ENCODE results near the gene DNAI1.

Gene DNAI1

DNA sequence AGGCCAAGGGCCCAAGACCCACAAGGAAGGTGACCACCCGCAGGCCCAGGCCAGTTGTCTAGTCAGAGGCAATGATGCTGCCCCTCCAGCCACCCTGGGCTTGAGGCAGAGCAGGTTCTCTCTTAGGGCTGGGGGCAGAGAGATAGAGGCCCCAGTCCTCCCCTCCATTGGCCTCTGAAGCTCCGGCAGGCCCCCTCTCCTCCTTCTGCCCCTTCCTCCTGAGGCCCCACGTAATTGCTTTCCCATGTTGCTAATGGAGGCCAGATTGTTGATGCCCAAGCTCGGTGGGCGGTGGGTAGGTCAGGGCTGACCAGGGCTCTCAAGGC, 90.8 kb downstream of the DNAI1 start:
- no peak overlapping the region for H3K27ac ChIP-seq (replicated peaks; ENCODE audit: low read length)
- no peak overlapping the region for H2BK5ac ChIP-seq (ENCODE audit: low read length)
- no peak overlapping the region for H2BK120ac ChIP-seq (ENCODE audit: low read depth, low read length)
- no peak overlapping the region for H4K8ac ChIP-seq (ENCODE audit: low read depth, low read length)
- no peak overlapping the region for H3K9ac ChIP-seq (ENCODE audit: low read depth, low read length, poor library complexity)
- no peak overlapping the region for H4K91ac ChIP-seq (ENCODE audit: low read depth, low read length, poor library complexity)
- H3K27me3 ChIP-seq (ENCODE audit: control insufficient read depth in 3 of 3, insufficient read depth in 3 of 3, low read depth in 1 of 3, low read length in 3 of 3) = no peaks in the 10 kb centered on the region
- H3K79me1 ChIP-seq (ENCODE audit: low read depth, low read length) = peaks cover 3% of the 10 kb centered on the region
- no peaks in the 10 kb centered on the region for H3K9me3 ChIP-seq (replicated peaks in 1 of 2; ENCODE audit: control insufficient read depth in 2 of 2, insufficient read depth in 1 of 2, low read depth in 1 of 2, low read length in 2 of 2)
- H3K23ac ChIP-seq (ENCODE audit: low read depth, low read length, poor library complexity) = no peak overlapping the region
- peaks cover 11 to 47% of the 10 kb centered on the region in 2 donors for H3K36me3 ChIP-seq (replicated peaks in 1 of 2; ENCODE audit: control insufficient read depth in 2 of 2, insufficient read depth in 2 of 2, low read length in 2 of 2)
- DNase-seq (ENCODE audit: low spot score) = no peak
- H2BK12ac ChIP-seq (ENCODE audit: low read length) = no peak overlapping the region
- no peak overlapping the region for H3K14ac ChIP-seq (ENCODE audit: low read length)
- H3K4me1 ChIP-seq (ENCODE audit: control insufficient read depth in 2 of 2, insufficient read depth in 1 of 2, low read depth in 1 of 2, low read length in 2 of 2) = peaks cover 0 to 2% of the 10 kb centered on the region in 2 donors
- no peak overlapping the region for H3K4me3 ChIP-seq (ENCODE audit: low read length in 2 of 2)
- H2BK15ac ChIP-seq (ENCODE audit: low read length) = no peak overlapping the region
- no peak overlapping the region for H2AFZ ChIP-seq (ENCODE audit: low read length)
- no peak overlapping the region for H3K4ac ChIP-seq (ENCODE audit: low read length)
- H3K4me2 ChIP-seq (ENCODE audit: insufficient read depth, low read length, poor library complexity, severe bottlenecking) = no peak overlapping the region
- no peak overlapping the region for H2AK5ac ChIP-seq (ENCODE audit: low read depth, low read length)
- no CpG with 5 or more reads among the region's 5 CpGs for WGBS, 2 donors (ENCODE audit: extremely low coverage in 2 of 2, insufficient read length in 2 of 2, insufficient replicate concordance in 1 of 2)
- no peak overlapping the region for H3K18ac ChIP-seq (ENCODE audit: low read length)

DNA sequence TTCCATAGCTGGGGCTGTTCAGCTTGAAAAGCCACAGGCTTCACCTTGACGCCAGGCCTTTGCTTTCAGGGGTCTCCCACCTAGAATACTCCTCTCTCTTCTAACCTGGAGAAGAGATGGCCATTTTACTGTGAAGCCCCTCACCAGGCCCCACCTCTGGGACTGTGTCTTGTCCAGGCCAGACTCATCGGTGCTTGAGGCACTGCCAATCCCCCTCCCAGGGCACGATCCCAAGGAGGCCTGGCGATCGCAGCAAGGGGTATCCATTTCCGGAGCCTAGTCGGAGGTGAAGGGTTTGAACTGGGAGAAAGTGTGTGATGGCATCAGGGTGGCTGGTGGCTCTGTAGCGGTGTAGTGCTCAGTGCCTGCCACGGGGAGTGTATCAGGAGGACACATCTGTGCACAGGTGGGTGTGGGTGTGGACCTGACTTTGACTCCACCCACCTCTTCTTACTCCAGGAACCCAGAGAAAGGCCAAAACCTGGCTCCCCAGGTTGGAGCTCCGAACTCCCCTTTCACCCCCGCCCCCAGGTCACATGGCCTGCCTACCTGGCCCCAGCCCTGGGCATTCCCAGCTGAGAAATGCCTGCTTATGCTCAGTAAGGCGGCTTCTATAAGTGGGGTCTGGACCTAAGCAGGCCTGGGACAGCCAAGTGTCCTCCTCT, 91.5 kb downstream of the DNAI1 start:
- H2BK5ac ChIP-seq (ENCODE audit: low read length) = no peak overlapping the region
- no peak overlapping the region for H3K9ac ChIP-seq (ENCODE audit: low read depth, low read length, poor library complexity)
- H3K14ac ChIP-seq (ENCODE audit: low read length) = peak overlapping the region; percentile 43
- no peak overlapping the region for H2BK120ac ChIP-seq (ENCODE audit: low read depth, low read length)
- no peak overlapping the region for H3K18ac ChIP-seq (ENCODE audit: low read length)
- no peak overlapping the region for H4K8ac ChIP-seq (ENCODE audit: low read depth, low read length)
- DNase-seq (ENCODE audit: low spot score) = no peak
- no peak overlapping the region for H3K4ac ChIP-seq (ENCODE audit: low read length)
- no peak overlapping the region for H2AK5ac ChIP-seq (ENCODE audit: low read depth, low read length)
- H3K4me2 ChIP-seq (ENCODE audit: insufficient read depth, low read length, poor library complexity, severe bottlenecking) = no peak overlapping the region
- H3K27ac ChIP-seq (replicated peaks; ENCODE audit: low read length) = no peak overlapping the region
- peaks cover 1 to 8% of the 10 kb centered on the region in 2 donors for H3K4me1 ChIP-seq (ENCODE audit: control insufficient read depth in 2 of 2, insufficient read depth in 1 of 2, low read depth in 1 of 2, low read length in 2 of 2)
- H3K4me3 ChIP-seq (ENCODE audit: low read length in 2 of 2) = no peak overlapping the region
- H3K79me1 ChIP-seq (ENCODE audit: low read depth, low read length) = peaks cover 3% of the 10 kb centered on the region
- H2BK15ac ChIP-seq (ENCODE audit: low read length) = no peak overlapping the region
- no peak overlapping the region for H2AFZ ChIP-seq (ENCODE audit: low read length)
- no peaks in the 10 kb centered on the region for H3K9me3 ChIP-seq (replicated peaks in 1 of 2; ENCODE audit: control insufficient read depth in 2 of 2, insufficient read depth in 1 of 2, low read depth in 1 of 2, low read length in 2 of 2)
- WGBS, 2 donors (ENCODE audit: extremely low coverage in 2 of 2, insufficient read length in 2 of 2, insufficient replicate concordance in 1 of 2) = no CpG with 5 or more reads among the region's 12 CpGs
- no peak overlapping the region for H3K23ac ChIP-seq (ENCODE audit: low read depth, low read length, poor library complexity)
- no peak overlapping the region for H2BK12ac ChIP-seq (ENCODE audit: low read length)
- no peak overlapping the region for H4K91ac ChIP-seq (ENCODE audit: low read depth, low read length, poor library complexity)
- H3K27me3 ChIP-seq (ENCODE audit: control insufficient read depth in 3 of 3, insufficient read depth in 3 of 3, low read depth in 1 of 3, low read length in 3 of 3) = no peaks in the 10 kb centered on the region
- peaks cover 15 to 55% of the 10 kb centered on the region in 2 donors for H3K36me3 ChIP-seq (replicated peaks in 1 of 2; ENCODE audit: control insufficient read depth in 2 of 2, insufficient read depth in 2 of 2, low read length in 2 of 2)

DNA sequence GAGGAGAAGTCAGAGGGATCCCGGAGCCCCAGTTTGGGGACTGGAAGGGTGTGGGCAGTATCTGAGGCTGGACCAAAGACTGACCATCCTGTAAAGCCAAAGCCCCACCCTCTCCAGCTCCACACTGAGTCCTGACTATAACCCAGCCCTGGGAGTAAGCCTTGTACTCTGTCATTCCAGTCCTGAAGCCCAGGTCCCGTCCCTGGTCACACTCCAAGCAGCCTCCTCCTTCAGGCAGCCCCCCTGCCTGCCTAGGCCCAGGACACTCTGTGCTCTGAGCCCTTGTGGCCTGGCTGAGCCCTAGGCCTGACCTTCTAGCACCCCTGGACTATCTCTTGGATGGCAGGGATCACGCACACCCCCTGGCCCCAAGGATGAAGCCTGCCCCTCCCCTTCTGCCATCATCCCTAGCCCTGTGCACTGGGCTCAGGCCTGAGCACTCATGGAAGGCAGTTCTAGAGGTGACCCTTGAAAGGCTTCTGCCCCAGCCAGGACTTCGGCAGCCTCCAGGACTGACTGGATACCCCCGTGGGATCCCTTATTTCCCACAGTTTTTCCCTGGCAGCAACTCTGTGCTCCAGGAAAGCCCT, 92.2 kb downstream of the DNAI1 start:
- Histone ChIP-seq H3K27ac (replicated peaks; ENCODE audit: low read length) (no peak overlapping the region), H3K4me3 (ENCODE audit: low read length in 2 of 2) (no peak overlapping the region), H4K91ac (ENCODE audit: low read depth, low read length, poor library complexity) (no peak overlapping the region), H2BK15ac (ENCODE audit: low read length) (no peak overlapping the region), H3K4me2 (ENCODE audit: insufficient read depth, low read length, poor library complexity, severe bottlenecking) (no peak overlapping the region), H2BK5ac (ENCODE audit: low read length) (no peak overlapping the region), H2BK12ac (ENCODE audit: low read length) (no peak overlapping the region), H2AK5ac (ENCODE audit: low read depth, low read length) (no peak overlapping the region), H3K27me3 (ENCODE audit: control insufficient read depth in 3 of 3, insufficient read depth in 3 of 3, low read depth in 1 of 3, low read length in 3 of 3) (no peaks in the 10 kb centered on the region), H3K9me3 (replicated peaks in 1 of 2; ENCODE audit: control insufficient read depth in 2 of 2, insufficient read depth in 1 of 2, low read depth in 1 of 2, low read length in 2 of 2) (no peaks in the 10 kb centered on the region), H3K36me3 (replicated peaks in 1 of 2; ENCODE audit: control insufficient read depth in 2 of 2, insufficient read depth in 2 of 2, low read length in 2 of 2) (peaks cover 15 to 60% of the 10 kb centered on the region in 2 donors), H3K79me1 (ENCODE audit: low read depth, low read length) (peaks cover 3% of the 10 kb centered on the region), H3K18ac (ENCODE audit: low read length) (no peak overlapping the region), H2BK120ac (ENCODE audit: low read depth, low read length) (no peak overlapping the region), H3K23ac (ENCODE audit: low read depth, low read length, poor library complexity) (peak overlapping the region; percentile 45), H3K4me1 (ENCODE audit: control insufficient read depth in 2 of 2, insufficient read depth in 1 of 2, low read depth in 1 of 2, low read length in 2 of 2) (peaks cover 6 to 13% of the 10 kb centered on the region in 2 donors), H3K4ac (ENCODE audit: low read length) (no peak overlapping the region), H3K9ac (ENCODE audit: low read depth, low read length, poor library complexity) (no peak overlapping the region), H3K14ac (ENCODE audit: low read length) (no peak overlapping the region), H4K8ac (ENCODE audit: low read depth, low read length) (no peak overlapping the region), H2AFZ (ENCODE audit: low read length) (no peak overlapping the region)
- no CpG with 5 or more reads among the region's 5 CpGs for WGBS, 2 donors (ENCODE audit: extremely low coverage in 2 of 2, insufficient read length in 2 of 2, insufficient replicate concordance in 1 of 2)
- no peak for DNase-seq (ENCODE audit: low spot score)

DNA sequence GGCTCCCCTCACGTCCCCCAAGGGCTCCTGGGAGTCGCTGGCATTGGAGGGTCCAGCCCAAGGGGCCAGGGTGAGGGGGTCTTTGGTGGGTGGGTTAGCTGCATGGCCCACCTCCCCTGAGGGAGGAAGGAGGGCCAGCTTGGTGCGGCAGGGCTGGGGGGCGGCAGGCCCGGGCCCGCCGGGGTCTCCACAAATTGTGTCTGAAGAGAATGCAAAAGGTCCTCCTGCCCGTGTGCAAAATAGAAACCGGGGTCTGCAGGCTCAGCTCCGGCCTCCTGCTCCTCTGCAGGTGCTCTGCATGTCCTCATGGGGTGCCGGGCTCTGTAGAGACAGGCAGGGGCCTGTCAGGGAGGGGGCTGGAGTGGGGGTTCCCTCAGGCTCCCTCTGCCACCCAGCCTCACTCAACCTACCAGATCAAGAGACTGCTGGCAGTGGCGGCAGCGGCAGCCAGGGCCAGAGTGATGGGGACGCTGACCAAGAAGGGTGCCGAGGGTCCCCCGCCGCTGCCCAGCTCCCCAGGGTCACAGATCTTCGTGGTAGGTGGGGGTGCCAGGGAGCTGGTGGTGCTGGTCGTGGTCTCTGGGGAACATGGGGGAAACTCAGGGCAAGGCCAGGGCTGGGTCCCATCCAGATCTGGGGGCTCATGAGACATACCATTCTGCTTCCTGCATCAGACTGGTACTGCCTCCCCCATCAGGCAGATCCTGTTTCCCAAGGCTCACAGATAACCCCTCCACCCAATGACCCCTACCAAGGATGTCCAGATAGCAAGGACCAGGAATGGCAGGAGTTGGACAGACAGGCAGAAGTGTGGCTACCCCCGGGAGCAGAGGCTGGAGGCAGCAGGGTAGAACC, 93.4 kb downstream of the DNAI1 start:
- Histone ChIP-seq H3K27ac (replicated peaks; ENCODE audit: low read length) (no peak overlapping the region), H2BK15ac (ENCODE audit: low read length) (no peak overlapping the region), H3K4me3 (ENCODE audit: low read length in 2 of 2) (no peak overlapping the region), H4K8ac (ENCODE audit: low read depth, low read length) (no peak overlapping the region), H3K23ac (ENCODE audit: low read depth, low read length, poor library complexity) (peak overlapping the region; percentile 45), H2AK5ac (ENCODE audit: low read depth, low read length) (no peak overlapping the region), H3K4me2 (ENCODE audit: insufficient read depth, low read length, poor library complexity, severe bottlenecking) (no peak overlapping the region), H3K9ac (ENCODE audit: low read depth, low read length, poor library complexity) (no peak overlapping the region), H3K18ac (ENCODE audit: low read length) (no peak overlapping the region), H3K27me3 (ENCODE audit: control insufficient read depth in 3 of 3, insufficient read depth in 3 of 3, low read depth in 1 of 3, low read length in 3 of 3) (no peaks in the 10 kb centered on the region), H2BK5ac (ENCODE audit: low read length) (no peak overlapping the region), H3K36me3 (replicated peaks in 1 of 2; ENCODE audit: control insufficient read depth in 2 of 2, insufficient read depth in 2 of 2, low read length in 2 of 2) (peaks cover 19 to 72% of the 10 kb centered on the region in 2 donors), H3K79me1 (ENCODE audit: low read depth, low read length) (no peaks in the 10 kb centered on the region), H3K9me3 (replicated peaks in 1 of 2; ENCODE audit: control insufficient read depth in 2 of 2, insufficient read depth in 1 of 2, low read depth in 1 of 2, low read length in 2 of 2) (no peaks in the 10 kb centered on the region), H4K91ac (ENCODE audit: low read depth, low read length, poor library complexity) (no peak overlapping the region), H3K14ac (ENCODE audit: low read length) (no peak overlapping the region), H2BK12ac (ENCODE audit: low read length) (no peak overlapping the region), H3K4me1 (ENCODE audit: control insufficient read depth in 2 of 2, insufficient read depth in 1 of 2, low read depth in 1 of 2, low read length in 2 of 2) (peaks cover 8 to 15% of the 10 kb centered on the region in 2 donors), H2AFZ (ENCODE audit: low read length) (no peak overlapping the region), H2BK120ac (ENCODE audit: low read depth, low read length) (peak overlapping the region; percentile 12), H3K4ac (ENCODE audit: low read length) (no peak overlapping the region)
- WGBS, 2 donors (ENCODE audit: extremely low coverage in 2 of 2, insufficient read length in 2 of 2, insufficient replicate concordance in 1 of 2) = no CpG with 5 or more reads among the region's 20 CpGs
- no peak for DNase-seq (ENCODE audit: low spot score)
